ENCODE results near the gene THEMIS. TPM values are rescaled to one million over a fixed set of nuclear protein-coding genes. Genes with fewer than 3 reads are reported as not detected.

Gene THEMIS
- total RNA-seq, 4 donors from 2014 or later = 0.79 to 5.7 (median 1.2) TPM

GRCh38 chr6:127768745-127769144 lies 132.1 kb downstream of the THEMIS start:
- intact Hi-C loops (cut with DNase I) = no loop called here

GRCh38 chr6:127768223-127768622 lies 132.6 kb downstream of the THEMIS start:
- WGBS, 2 donors = 29 to 44% methylated on average over 3 of the region's 3 CpGs
- intact Hi-C loops (cut with DNase I) = no loop called here
- Histone ChIP-seq H3K27ac (no peak overlapping the region), H3K4me3 (no peak overlapping the region), H3K9me3 (no peaks in the 10 kb centered on the region), H3K4me1 (no peaks in the 10 kb centered on the region), H3K27me3 (no peaks in the 10 kb centered on the region), H3K36me3 (no peaks in the 10 kb centered on the region)
- DNase-seq = no peak
- no peak for TF ChIP-seq POLR2A (IDR thresholded peaks at IDR 0.05)
- no peak for TF ChIP-seq CTCF (IDR thresholded peaks at IDR 0.05)

More at GRCh38 chr6:127768745-127769144, 132.1 kb downstream of the THEMIS start:
- Histone ChIP-seq H3K9me3 (no peaks in the 10 kb centered on the region), H3K4me1 (no peaks in the 10 kb centered on the region), H3K4me3 (no peak overlapping the region), H3K36me3 (no peaks in the 10 kb centered on the region), H3K27ac (no peak overlapping the region), H3K27me3 (no peaks in the 10 kb centered on the region)
- TF ChIP-seq CTCF (IDR thresholded peaks at IDR 0.05) (no peak), POLR2A (IDR thresholded peaks at IDR 0.05) (no peak)
- 26 to 30% methylated on average over 4 of the region's 4 CpGs for whole genome bisulfite sequencing, 2 donors
- no peak for DNase-seq

- WGBS, 2 donors = 91% methylated on average over 2 of the region's 2 CpGs
- TF ChIP-seq CTCF (IDR thresholded peaks at IDR 0.05) (no peak), POLR2A (IDR thresholded peaks at IDR 0.05) (no peak)
Measured at GRCh38 chr6:127765949-127766348, 134.9 kb downstream of the THEMIS start.

GRCh38 chr6:127762284-127762683 lies 138.6 kb downstream of the THEMIS start:
- no peaks in the 10 kb centered on the region for H3K4me1 ChIP-seq
- no peaks in the 10 kb centered on the region for H3K9me3 ChIP-seq
- TF ChIP-seq POLR2A (IDR thresholded peaks at IDR 0.05) (no peak), CTCF (IDR thresholded peaks at IDR 0.05) (no peak)
- H3K27ac ChIP-seq = no peak overlapping the region
- intact Hi-C loops (cut with DNase I) = no loop called here
- no peaks in the 10 kb centered on the region for H3K36me3 ChIP-seq
- DNase-seq = no peak
- WGBS, 2 donors = 52 to 56% methylated on average over 1 of the region's 1 CpG
- no peaks in the 10 kb centered on the region for H3K27me3 ChIP-seq
- no peak overlapping the region for H3K4me3 ChIP-seq

More at GRCh38 chr6:127765949-127766348, 134.9 kb downstream of the THEMIS start:
- no peak overlapping the region for H3K27ac ChIP-seq
- H3K9me3 ChIP-seq = no peaks in the 10 kb centered on the region
- no peak for DNase-seq
- intact Hi-C loops (cut with DNase I) = no loop called here
- H3K4me3 ChIP-seq = no peak overlapping the region
- no peaks in the 10 kb centered on the region for H3K4me1 ChIP-seq
- H3K27me3 ChIP-seq = no peaks in the 10 kb centered on the region
- no peaks in the 10 kb centered on the region for H3K36me3 ChIP-seq

GRCh38 chr6:127761084-127761483 lies 139.8 kb downstream of the THEMIS start:
- no peak for DNase-seq
- TF ChIP-seq POLR2A (IDR thresholded peaks at IDR 0.05) (no peak), CTCF (IDR thresholded peaks at IDR 0.05) (no peak)
- no peaks in the 10 kb centered on the region for H3K4me1 ChIP-seq

More at GRCh38 chr6:127761084-127761483, 139.8 kb downstream of the THEMIS start:
- no peak overlapping the region for H3K27ac ChIP-seq
- H3K9me3 ChIP-seq = no peaks in the 10 kb centered on the region
- intact Hi-C loops (cut with DNase I) = no loop called here
- no peaks in the 10 kb centered on the region for H3K36me3 ChIP-seq
- no peak overlapping the region for H3K4me3 ChIP-seq
- H3K27me3 ChIP-seq = no peaks in the 10 kb centered on the region

Measured in esophagus squamous epithelium (tissue), 5 donors.